DND-41 (cell line): ENCODE measurements around the gene LTF.
"Not testable (repeated sequence)": the region's sequence is repeated elsewhere in the genome, so short reads cannot be mapped to it uniquely, and the experiment has no call there.

Experiments
- ATAC-seq: fragments of 200-7000 bp; cut with Tn5 transposase; 3 replicates; pipeline ENCODE4 v1.9.1; 2021; ENCODE audit warnings: low read depth; ENCODE audit not compliant: insufficient read depth
- DNase-seq: peaks from one replicate; pipeline ENCODE4 v3.0.0-alpha.2; 2020
- H2AFZ ChIP-seq: 2 replicates; pipeline ENCODE4 v1.6.0; 2012; ENCODE audit warnings: low read depth, low read length
- H3K27ac ChIP-seq: 2 replicates; pipeline ENCODE4 v1.5.1; 2012; ENCODE audit warnings: low read length, inconsistent platforms
- H3K27me3 ChIP-seq: fragments of 200-600 bp; sonication (generic); 2 replicates; pipeline ENCODE4 v1.6.0; 2012; ENCODE audit warnings: low read length, mild to moderate bottlenecking, inconsistent platforms; ENCODE audit not compliant: insufficient read depth, poor library complexity
- H3K36me3 ChIP-seq: 2 replicates; pipeline ENCODE4 v1.5.1; 2012; ENCODE audit warnings: low read length, inconsistent platforms; ENCODE audit not compliant: insufficient read depth
- H3K4me1 ChIP-seq: 2 replicates; pipeline ENCODE4 v1.5.1; 2012; ENCODE audit warnings: mild to moderate bottlenecking, low read length; ENCODE audit not compliant: insufficient read depth
- H3K4me2 ChIP-seq: 2 replicates; pipeline ENCODE4 v1.6.0; 2012; ENCODE audit warnings: mild to moderate bottlenecking, moderate library complexity, low read length, inconsistent platforms; ENCODE audit not compliant: insufficient read depth
- H3K4me3 ChIP-seq, 2 experiments: fragments of 200-600 bp in 1 of 2; shearing (Covaris generic) in 1 of 2; 2 replicates each; pipeline ENCODE4 v1.5.1; 2012 to 2016; ENCODE audit warnings: inconsistent platforms in 2 of 2, low read length in 2 of 2, mild to moderate bottlenecking in 2 of 2, low read depth in 1 of 2, moderate library complexity in 1 of 2
- H3K79me2 ChIP-seq: 2 replicates; pipeline ENCODE4 v1.6.0; 2012; ENCODE audit warnings: low read length, inconsistent platforms; ENCODE audit not compliant: insufficient read depth
- H3K9ac ChIP-seq: 2 replicates; pipeline ENCODE4 v1.6.0; 2012; ENCODE audit warnings: low read depth, mild to moderate bottlenecking, inconsistent platforms, low read length, moderate library complexity
- H3K9me3 ChIP-seq: 2 replicates; pipeline ENCODE4 v1.5.1; 2012; ENCODE audit warnings: low read length, moderate library complexity, mild to moderate bottlenecking, inconsistent platforms; ENCODE audit not compliant: insufficient read depth, severe bottlenecking
- H4K20me1 ChIP-seq: 2 replicates; pipeline ENCODE4 v1.6.0; 2012; ENCODE audit warnings: low read length; ENCODE audit not compliant: insufficient read depth
- EZH2 ChIP-seq: IDR thresholded peaks from 3 replicates; pipeline ENCODE4 v1.6.1; 2012; ENCODE audit warnings: borderline replicate concordance, low read depth, mild to moderate bottlenecking, moderate library complexity, low read length, inconsistent platforms; ENCODE audit not compliant: severe bottlenecking
- TF ChIP-seq, protein P1 (sequence below): IDR thresholded peaks from 2 replicates; pipeline ENCODE4 v1.5.1; 2012; ENCODE audit warnings: borderline replicate concordance, low read length, moderate library complexity, mild to moderate bottlenecking; ENCODE audit not compliant: poor library complexity, severe bottlenecking; ENCODE audit errors: extremely low read depth

LTF gene

DNA sequence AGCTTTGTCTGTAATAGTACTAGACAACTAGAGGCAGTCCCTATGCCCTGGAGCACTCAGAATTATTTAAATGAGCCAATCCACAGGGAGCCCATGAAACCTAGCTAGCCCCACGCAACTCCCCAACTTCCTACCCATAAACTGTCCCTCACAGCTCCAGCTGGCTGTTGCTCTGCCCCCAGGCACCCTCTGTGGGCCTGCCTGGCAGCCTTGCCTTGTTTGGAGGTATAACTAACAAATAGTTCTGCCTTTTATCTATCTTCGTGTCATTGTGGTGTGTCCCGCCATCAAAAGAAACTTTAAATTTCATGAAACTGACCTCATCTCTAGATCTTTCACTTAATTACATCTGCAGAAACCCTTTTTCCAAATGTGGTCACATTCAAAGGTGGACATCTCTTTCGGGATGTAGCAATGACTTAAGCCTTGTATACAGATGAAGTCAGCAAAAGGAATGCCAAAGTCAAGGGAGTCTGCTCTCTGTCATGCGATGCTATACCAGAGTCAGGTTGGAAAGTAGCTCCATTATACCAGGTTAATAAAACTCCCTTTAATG lies 31.3 kb upstream of the LTF start:
- Histone ChIP-seq H3K9ac (no peak overlapping the region), H3K4me2 (no peak overlapping the region), H3K4me3 (no peak overlapping the region), H3K79me2 (no peaks in the 10 kb centered on the region), H3K27ac (no peak overlapping the region), H3K36me3 (no peaks in the 10 kb centered on the region), H3K27me3 (no peaks in the 10 kb centered on the region), H3K4me1 (peaks cover 43% of the 10 kb centered on the region), H3K9me3 (no peaks in the 10 kb centered on the region), H4K20me1 (no peaks in the 10 kb centered on the region), H2AFZ (no peak overlapping the region)
- TF ChIP-seq, protein P1, sequence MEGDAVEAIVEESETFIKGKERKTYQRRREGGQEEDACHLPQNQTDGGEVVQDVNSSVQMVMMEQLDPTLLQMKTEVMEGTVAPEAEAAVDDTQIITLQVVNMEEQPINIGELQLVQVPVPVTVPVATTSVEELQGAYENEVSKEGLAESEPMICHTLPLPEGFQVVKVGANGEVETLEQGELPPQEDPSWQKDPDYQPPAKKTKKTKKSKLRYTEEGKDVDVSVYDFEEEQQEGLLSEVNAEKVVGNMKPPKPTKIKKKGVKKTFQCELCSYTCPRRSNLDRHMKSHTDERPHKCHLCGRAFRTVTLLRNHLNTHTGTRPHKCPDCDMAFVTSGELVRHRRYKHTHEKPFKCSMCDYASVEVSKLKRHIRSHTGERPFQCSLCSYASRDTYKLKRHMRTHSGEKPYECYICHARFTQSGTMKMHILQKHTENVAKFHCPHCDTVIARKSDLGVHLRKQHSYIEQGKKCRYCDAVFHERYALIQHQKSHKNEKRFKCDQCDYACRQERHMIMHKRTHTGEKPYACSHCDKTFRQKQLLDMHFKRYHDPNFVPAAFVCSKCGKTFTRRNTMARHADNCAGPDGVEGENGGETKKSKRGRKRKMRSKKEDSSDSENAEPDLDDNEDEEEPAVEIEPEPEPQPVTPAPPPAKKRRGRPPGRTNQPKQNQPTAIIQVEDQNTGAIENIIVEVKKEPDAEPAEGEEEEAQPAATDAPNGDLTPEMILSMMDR, result no peak
- ATAC-seq, result no peak
- DNase-seq, result no peak

DNA sequence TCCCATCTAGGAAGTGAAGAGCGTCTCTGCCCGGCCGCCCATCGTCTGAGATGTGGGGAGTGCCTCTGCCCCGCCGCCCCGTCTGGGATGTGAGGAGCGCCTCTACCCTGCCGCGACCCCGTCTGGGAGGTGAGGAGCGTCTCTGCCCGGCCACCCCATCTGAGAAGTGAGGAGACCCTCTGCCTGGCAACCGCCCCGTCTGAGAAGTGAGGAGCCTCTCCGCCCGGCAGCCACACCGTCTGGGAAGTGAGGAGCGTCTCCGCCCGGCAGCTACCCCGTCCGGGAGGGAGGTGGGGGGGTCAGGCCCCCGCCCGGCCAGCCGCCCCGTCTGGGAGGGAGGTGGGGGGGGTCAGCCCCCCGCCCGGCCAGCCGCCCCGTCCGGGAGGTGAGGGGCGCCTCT lies 29.8 kb upstream of the LTF start:
- not testable (repeated sequence) for H2AFZ ChIP-seq, H3K27ac ChIP-seq, H3K79me2 ChIP-seq, ATAC-seq, H4K20me1 ChIP-seq, H3K4me2 ChIP-seq, H3K9me3 ChIP-seq, H3K27me3 ChIP-seq, DNase-seq, H3K36me3 ChIP-seq, H3K9ac ChIP-seq, H3K4me3 ChIP-seq
- H3K4me1 ChIP-seq, result peaks cover 47% of the 10 kb centered on the region

DNA sequence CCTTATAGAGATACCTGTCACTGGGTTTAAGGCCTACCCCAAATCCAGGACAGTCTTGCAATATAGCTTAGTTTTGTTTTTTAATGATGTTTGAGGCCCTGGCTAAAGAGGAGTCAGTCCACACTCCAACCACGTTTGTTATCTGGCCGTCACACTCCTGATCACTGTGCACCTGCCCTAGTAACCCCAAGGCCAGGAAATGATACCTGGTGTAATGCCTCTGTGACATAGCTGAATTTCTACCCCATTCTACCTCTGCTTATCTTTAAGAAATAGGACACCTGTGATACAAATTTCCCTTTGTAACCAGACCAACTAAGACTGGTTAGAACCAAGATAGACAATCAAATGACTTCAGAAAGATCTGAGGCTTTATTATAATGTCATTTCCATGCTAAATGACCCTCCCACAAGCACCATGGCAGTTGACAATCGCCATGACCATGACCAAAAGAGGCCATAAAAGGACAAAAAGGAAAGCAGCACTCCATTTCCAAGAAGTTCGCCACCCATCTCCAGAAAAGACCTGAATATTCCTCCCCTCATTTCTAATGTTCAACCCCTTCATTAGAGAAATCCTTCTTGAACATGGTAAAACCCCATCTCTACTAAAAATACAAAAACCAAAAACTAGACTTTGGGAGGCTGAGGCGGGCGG lies 28.3 kb upstream of the LTF start:
- peaks cover 57% of the 10 kb centered on the region for H3K4me1 ChIP-seq
- TF ChIP-seq, protein P1, result no peak
- TF ChIP-seq EZH2, result no peak

DNA sequence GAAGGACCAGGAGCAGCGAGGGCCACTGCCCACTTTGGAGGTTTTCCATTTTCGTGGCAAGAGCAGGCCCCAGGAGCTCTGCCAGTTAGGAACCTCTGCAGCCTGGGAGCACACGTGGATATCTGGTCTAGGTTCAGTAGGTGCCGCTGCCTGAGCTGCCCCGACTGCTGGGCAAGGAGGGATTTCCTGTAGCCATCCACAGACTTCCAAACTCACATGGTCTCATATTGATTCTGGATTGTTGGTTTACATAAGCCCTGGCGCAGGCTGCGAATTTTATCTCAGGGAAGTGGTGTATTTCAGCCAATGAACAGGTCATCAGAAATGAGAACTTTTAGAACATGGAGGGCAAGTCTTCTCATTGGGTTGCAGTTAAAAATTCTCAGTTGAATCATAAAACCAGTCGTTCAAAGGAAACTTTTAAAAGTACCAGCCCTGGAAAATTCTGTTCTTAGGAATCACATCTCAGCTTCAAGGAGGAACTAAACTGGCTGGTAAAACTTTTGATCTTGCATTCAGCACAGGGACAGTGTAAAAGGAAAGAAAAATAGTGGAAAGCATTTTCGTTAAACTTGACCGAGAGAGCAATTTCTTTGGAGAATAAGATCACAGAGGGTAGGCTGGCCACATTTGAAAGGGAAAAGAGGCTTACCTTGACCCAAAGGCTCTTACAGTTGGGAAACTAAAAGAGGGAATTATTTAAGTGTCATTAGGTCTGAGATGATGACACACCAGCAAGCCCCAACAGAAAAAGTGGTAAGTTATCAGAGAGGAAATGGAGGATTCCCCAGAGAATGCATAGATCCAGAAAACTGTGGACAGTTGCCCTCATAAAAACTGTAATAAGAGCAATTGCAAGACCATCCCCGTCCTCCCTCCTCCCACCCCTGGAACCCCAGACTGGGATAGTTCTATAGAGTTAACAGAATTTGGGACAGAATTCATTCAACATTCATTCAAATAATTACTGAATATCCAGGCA lies 26.7 kb upstream of the LTF start:
- Histone ChIP-seq H3K4me3 (no peak overlapping the region), H2AFZ (peak overlapping the region; percentile 14; the same call in 1 of the 2 replicates), H3K9me3 (no peaks in the 10 kb centered on the region), H3K4me2 (no peak overlapping the region; the same call in 1 of the 2 replicates), H3K9ac (no peak overlapping the region), H3K27ac (peak overlapping the region; percentile 1), H4K20me1 (no peaks in the 10 kb centered on the region), H3K79me2 (no peaks in the 10 kb centered on the region), H3K27me3 (no peaks in the 10 kb centered on the region), H3K36me3 (no peaks in the 10 kb centered on the region), H3K4me1 (peaks cover 50% of the 10 kb centered on the region)
- DNase-seq (no peak), ATAC-seq (no peak)
- TF ChIP-seq, protein P1, result no peak
- no peak for TF ChIP-seq EZH2

More for the DNA sequence above, 28.3 kb upstream of the LTF start:
- Histone ChIP-seq H3K27me3 (no peaks in the 10 kb centered on the region), H3K36me3 (no peaks in the 10 kb centered on the region), H4K20me1 (no peaks in the 10 kb centered on the region), H3K4me3 (no peak overlapping the region), H3K79me2 (no peaks in the 10 kb centered on the region), H3K27ac (no peak overlapping the region), H3K9me3 (no peaks in the 10 kb centered on the region), H3K4me2 (no peak overlapping the region), H3K9ac (no peak overlapping the region), H2AFZ (no peak overlapping the region)
- ATAC-seq (no peak), DNase-seq (no peak)
